A549 (cell line): ENCODE measurements around the gene PPP1R1B. TPM values are rescaled to one million over a fixed set of nuclear protein-coding genes. Genes with fewer than 3 reads are reported as not detected.

Experiments
- ATAC-seq, 2 experiments: fragments of 200-7000 bp in 1 of 2; fragments of >200 bp in 1 of 2; cut with Nextera tagmentation in 1 of 2; cut with Tn5 transposase in 1 of 2; 3 replicates each; pipeline versions ENCODE4 v1.8.0 to v1.9.1; 2018 to 2020; ENCODE audit warnings: mild to moderate bottlenecking in 1 of 2, moderate library complexity in 1 of 2
- CTCF ChIA-PET: fragments of 300-600 bp; sonication (Branson Sonifier 250); formaldehyde crosslinking; extraction: SDS; loops from one replicate; lab custom pipeline; 2021; ENCODE audit warnings: antibody characterized with exemption, inconsistent platforms; lab: Yijun Ruan, JAX
- POLR2A ChIA-PET: fragments of 350-600 bp; formaldehyde crosslinking; extraction: SDS; loops from one replicate; lab custom pipeline; 2021; ENCODE audit warnings: antibody characterized with exemption, inconsistent platforms; lab: Yijun Ruan, JAX
- DNase-seq, 2 experiments: peaks; one replicate each; pipeline versions ENCODE4 v3.0.0 to v3.0.0-alpha.2; 2011 to 2016; ENCODE audit warnings: low read depth in 1 of 2, low spot score in 1 of 2
- FAIRE-seq: peaks from 2 replicates; lab custom pipeline; 2011; peaks lifted over from hg19 to GRCh38; lab: Jason Lieb, UNC
- H3K27ac ChIP-seq, 2 experiments: fragments of >200 bp; sonication (Bioruptor Twin); formaldehyde crosslinking; 3 replicates each; pipeline ENCODE4 v1.5.1; 2016 to 2017
- H3K4me1 ChIP-seq: fragments of >200 bp; sonication (Bioruptor Twin); formaldehyde crosslinking; 3 replicates; pipeline ENCODE4 v1.6.1; 2016
- H3K4me2 ChIP-seq: fragments of >200 bp; sonication (Bioruptor Twin); formaldehyde crosslinking; 3 replicates; pipeline ENCODE4 v1.6.1; 2016
- H3K4me3 ChIP-seq: fragments of >200 bp; sonication (Bioruptor Twin); formaldehyde crosslinking; 3 replicates; pipeline ENCODE4 v1.5.1; 2016
- H3K9me3 ChIP-seq: fragments of >200 bp; sonication (Bioruptor Twin); formaldehyde crosslinking; 3 replicates; pipeline ENCODE4 v1.6.1; 2016
- BHLHE40 ChIP-seq: IDR thresholded peaks from 2 replicates; pipeline ENCODE4 v1.6.1; 2012; ENCODE audit warnings: low read depth, low read length, inconsistent platforms
- CBX2 ChIP-seq: fragments of 200-600 bp; sonication (generic); IDR thresholded peaks from 2 replicates; pipeline ENCODE4 v1.6.1; 2016; ENCODE audit warnings: low read depth, mild to moderate bottlenecking, borderline replicate concordance
- CHD4 ChIP-seq: fragments of 200-600 bp; sonication (generic); IDR thresholded peaks from 2 replicates; pipeline ENCODE4 v1.6.1; 2016; ENCODE audit warnings: antibody characterized with exemption, mild to moderate bottlenecking, borderline replicate concordance
- EHF ChIP-seq: fragments of 250-450 bp; sonication (Bioruptor Pico); IDR thresholded peaks from 2 replicates; pipeline ENCODE4 v1.5.0; 2020; ENCODE audit warnings: mild to moderate bottlenecking
- ELK1 ChIP-seq: fragments of 150-350 bp; IDR thresholded peaks from 2 replicates; pipeline ENCODE4 v1.6.1; 2014; ENCODE audit warnings: low read depth, mild to moderate bottlenecking, low read length
- EP300 ChIP-seq, 2 experiments: fragments of >200 bp; sonication (Bioruptor Twin); formaldehyde crosslinking; IDR thresholded peaks; 2 replicates in 1 of 2; 3 replicates in 1 of 2; pipeline ENCODE4 v1.6.1; 2016 to 2017
- FOSB ChIP-seq: fragments of 250-450 bp; sonication (Bioruptor Pico); IDR thresholded peaks from 2 replicates; pipeline ENCODE4 v1.5.0; 2020; ENCODE audit warnings: mild to moderate bottlenecking, moderate library complexity
- FOSL2 ChIP-seq, 2 experiments: fragments of 450-650 bp in 1 of 2; fragments of >200 bp in 1 of 2; sonication (Bioruptor Twin) in 1 of 2; formaldehyde crosslinking; IDR thresholded peaks; 2 replicates each; pipeline versions ENCODE4 v1.5.0 to v1.6.1; 2016 to 2020; ENCODE audit warnings: mild to moderate bottlenecking in 1 of 2, moderate library complexity in 1 of 2
- HEYL ChIP-seq: fragments of 250-450 bp; sonication (Bioruptor Pico); IDR thresholded peaks from 2 replicates; pipeline ENCODE4 v1.8.0; 2021; ENCODE audit warnings: mild to moderate bottlenecking, moderate library complexity
- HOXB13 ChIP-seq: fragments of 250-450 bp; sonication (Bioruptor Pico); IDR thresholded peaks from 2 replicates; pipeline ENCODE4 v1.5.0; 2020; ENCODE audit warnings: low read depth, mild to moderate bottlenecking, moderate library complexity
- KDM1A ChIP-seq: fragments of 200-600 bp; sonication (generic); IDR thresholded peaks from 2 replicates; pipeline ENCODE4 v1.6.1; 2016; ENCODE audit warnings: low read depth, mild to moderate bottlenecking
- MAFK ChIP-seq: fragments of 450-650 bp; IDR thresholded peaks from 2 replicates; pipeline ENCODE4 v1.6.1; 2014; ENCODE audit not compliant: partially characterized antibody
- MYC ChIP-seq: IDR thresholded peaks from 2 replicates; pipeline ENCODE4 v1.6.1; 2012; ENCODE audit warnings: mild to moderate bottlenecking, inconsistent platforms, low read length, improper control_type of control experiment, borderline replicate concordance
- PBX3 ChIP-seq: IDR thresholded peaks from 2 replicates; pipeline ENCODE4 v1.6.1; 2012
- POLR2A ChIP-seq: IDR thresholded peaks from 2 replicates; pipeline ENCODE4 v1.6.1; 2012; ENCODE audit warnings: mild to moderate bottlenecking, low read length
- REST ChIP-seq: fragments of 200-600 bp; sonication (generic); IDR thresholded peaks from 2 replicates; pipeline ENCODE4 v1.6.1; 2016; ENCODE audit warnings: antibody characterized with exemption, mild to moderate bottlenecking, moderate library complexity
- RFX5 ChIP-seq: fragments of 450-650 bp; IDR thresholded peaks from 2 replicates; pipeline ENCODE4 v1.7.1; 2014; ENCODE audit warnings: antibody characterized with exemption, mild to moderate bottlenecking, moderate library complexity
- RNF2 ChIP-seq: fragments of 200-600 bp; sonication (generic); IDR thresholded peaks from 2 replicates; pipeline ENCODE4 v1.6.1; 2016; ENCODE audit warnings: low read depth, mild to moderate bottlenecking, antibody characterized with exemption, moderate library complexity, borderline replicate concordance
- SMC3 ChIP-seq: fragments of >200 bp; sonication (Bioruptor Twin); formaldehyde crosslinking; IDR thresholded peaks from 3 replicates; pipeline ENCODE4 v1.6.1; 2018; ENCODE audit warnings: inconsistent platforms
- USF2 ChIP-seq: fragments of 450-650 bp; IDR thresholded peaks from 2 replicates; pipeline ENCODE4 v1.6.1; 2014; ENCODE audit warnings: antibody characterized with exemption
- ZSCAN20 ChIP-seq: fragments of 250-450 bp; sonication (Bioruptor Pico); IDR thresholded peaks from 2 replicates; pipeline ENCODE4 v1.8.0; 2022; ENCODE audit warnings: mild to moderate bottlenecking, moderate library complexity
- WGBS: methylation state at CpG from one replicate; pipeline ENCODE4 v1.1.6; 2017; ENCODE audit errors: missing lambda C conversion rate; 5-methylcytosine and 5-hydroxymethylcytosine counted together
- polyA plus RNA-seq, 4 experiments: library from polyadenylated mRNA; depleted of rRNA in 3 of 4; stranded (reverse); fragments of >200 nt; fragmentation: RNase III in 1 of 4; extraction: RNeasy Plus Mini Kit Qiagen cat#74134 plus additional on column Dnase treatment in 1 of 4; gene quantifications; 2 replicates in 3 of 4; 3 replicates in 1 of 4; pipeline ENCODE4 v1.2.3, GENCODE V29; 2011 to 2017
- TF ChIP-seq, protein P1 (sequence below): fragments of >200 bp; sonication (Bioruptor Twin); formaldehyde crosslinking; IDR thresholded peaks from 3 replicates; pipeline ENCODE4 v1.6.1; 2016

Gene PPP1R1B
- polyA plus RNA-seq, 2 of the 4 experiments (the other 2 are of a cell fraction) = 0.10 TPM; not detected in 1

GRCh38 chr17:39647256-39647655, 20.5 kb downstream of the PPP1R1B start:
- Histone ChIP-seq H3K27ac (no peak overlapping the region), H3K9me3 (no peaks in the 10 kb centered on the region), H3K4me3 (no peak overlapping the region), H3K4me1 (peaks cover 7% of the 10 kb centered on the region; the same call in 2 of the 3 replicates), H3K4me2 (no peak overlapping the region)
- ATAC-seq (no peak), DNase-seq (no peak), FAIRE-seq (no peak)
- ChIA-PET CTCF (interaction anchor here (1.0 to 48.4 kb wide), 4 partner anchors 30 to 106 kb away, joined by 3 to 1581 read pairs (median 697); partner anchors contain the start of genes ERBB2, MIEN1, NEUROD2 and PGAP3), POLR2A (no interaction called here)
- WGBS = 91% methylated on average over 5 of the region's 5 CpGs
- no peak for TF ChIP-seq HEYL (CRISPR knock-in tag)
- TF ChIP-seq REST = no peak
- no peak for TF ChIP-seq BHLHE40
- no peak for TF ChIP-seq POLR2A
- no peak for TF ChIP-seq USF2
- TF ChIP-seq, protein P1, sequence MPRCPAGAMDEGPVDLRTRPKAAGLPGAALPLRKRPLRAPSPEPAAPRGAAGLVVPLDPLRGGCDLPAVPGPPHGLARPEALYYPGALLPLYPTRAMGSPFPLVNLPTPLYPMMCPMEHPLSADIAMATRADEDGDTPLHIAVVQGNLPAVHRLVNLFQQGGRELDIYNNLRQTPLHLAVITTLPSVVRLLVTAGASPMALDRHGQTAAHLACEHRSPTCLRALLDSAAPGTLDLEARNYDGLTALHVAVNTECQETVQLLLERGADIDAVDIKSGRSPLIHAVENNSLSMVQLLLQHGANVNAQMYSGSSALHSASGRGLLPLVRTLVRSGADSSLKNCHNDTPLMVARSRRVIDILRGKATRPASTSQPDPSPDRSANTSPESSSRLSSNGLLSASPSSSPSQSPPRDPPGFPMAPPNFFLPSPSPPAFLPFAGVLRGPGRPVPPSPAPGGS = no peak
- no peak for TF ChIP-seq HOXB13 (CRISPR knock-in tag)
- no peak for TF ChIP-seq MAFK
- TF ChIP-seq ELK1 = no peak
- TF ChIP-seq RNF2 = no peak
- no peak for TF ChIP-seq CBX2
- no peak for TF ChIP-seq MYC
- no peak for TF ChIP-seq KDM1A
- TF ChIP-seq EHF (CRISPR knock-in tag) = no peak

GRCh38 chr17:39648616-39649366, 22.0 kb downstream of the PPP1R1B start:
- Histone ChIP-seq H3K4me1 (no peaks in the 10 kb centered on the region; the same call in 2 of the 3 replicates), H3K4me2 (no peak overlapping the region), H3K9me3 (no peaks in the 10 kb centered on the region), H3K4me3 (no peak overlapping the region), H3K27ac (no peak overlapping the region)
- ATAC-seq (no peak), DNase-seq (no peak), FAIRE-seq (no peak)
- CTCF ChIA-PET = interaction anchor here (1.0 to 48.4 kb wide), 3 partner anchors 32 to 427 kb away, joined by 3 to 1581 read pairs (median 1391); partner anchors contain the start of genes ERBB2, NEUROD2, PGAP3 and PNMT
- POLR2A ChIA-PET = no interaction called here
- no peak for TF ChIP-seq PBX3
- no peak for TF ChIP-seq SMC3
- TF ChIP-seq ZSCAN20 (CRISPR knock-in tag) = no peak
- TF ChIP-seq FOSL2 (IDR thresholded peaks at IDR 0.05) = no peak
- no peak for TF ChIP-seq FOSL2 (CRISPR knock-in tag; IDR thresholded peaks at IDR 0.05)
- TF ChIP-seq MYC = no peak
- TF ChIP-seq RFX5 = no peak
- TF ChIP-seq RNF2 = no peak
- TF ChIP-seq BHLHE40 = no peak
- no peak for TF ChIP-seq FOSB (CRISPR knock-in tag)
- no peak for TF ChIP-seq CHD4
- no peak for TF ChIP-seq EP300 (IDR thresholded peaks at IDR 0.05)
- WGBS = 93% methylated on average over 15 of the region's 15 CpGs
